GM19193 (cell line): Measurements from ENCODE around the gene ATG2A.

Source experiments
- POLR2A ChIP-seq: IDR thresholded peaks from 4 replicates; pipeline ENCODE4 v1.6.1; 2011; ENCODE audit not compliant: insufficient read depth, insufficient read length; ENCODE audit errors: extremely low read depth

ATG2A gene

DNA sequence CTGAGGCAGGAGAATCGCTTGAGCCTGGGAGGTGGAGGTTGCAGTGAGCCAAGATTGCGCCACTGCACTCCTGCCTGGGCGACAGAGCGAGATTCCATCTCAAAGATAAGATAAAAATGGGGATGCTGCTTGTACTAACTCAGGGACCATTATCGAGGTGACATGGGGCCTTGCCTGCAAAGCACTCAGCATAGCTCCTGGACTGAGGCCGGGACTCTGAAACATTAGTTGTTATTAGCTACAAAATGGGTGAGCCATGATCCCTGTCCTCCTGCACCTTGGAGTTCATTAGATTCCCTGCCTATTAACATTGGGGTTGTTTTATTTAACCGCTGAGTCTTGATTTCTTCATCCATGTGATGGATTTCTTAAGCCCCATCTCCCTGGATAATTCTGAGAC lies 12.6 kb upstream of the ATG2A start:
- TF ChIP-seq POLR2A = no peak

DNA sequence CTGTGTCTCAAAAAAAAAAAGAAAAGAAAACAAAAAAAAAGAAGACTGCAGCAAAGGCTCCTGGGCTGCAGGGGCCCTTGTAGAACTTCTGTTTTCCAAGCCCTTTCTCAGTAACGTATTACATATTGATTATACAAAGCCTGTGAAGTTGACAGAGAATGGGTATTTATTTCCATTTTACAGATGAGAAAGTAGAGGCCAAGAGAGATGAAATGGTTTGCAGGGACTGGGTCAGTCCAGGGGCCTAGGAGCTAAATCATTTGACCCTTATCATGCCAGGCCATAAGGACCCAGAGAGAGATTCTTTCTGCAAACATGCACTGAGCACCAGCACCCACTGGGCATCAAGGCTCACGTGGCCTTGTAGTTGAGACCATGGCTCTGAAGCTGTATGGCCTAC lies 11.9 kb upstream of the ATG2A start:
- TF ChIP-seq POLR2A = no peak

DNA sequence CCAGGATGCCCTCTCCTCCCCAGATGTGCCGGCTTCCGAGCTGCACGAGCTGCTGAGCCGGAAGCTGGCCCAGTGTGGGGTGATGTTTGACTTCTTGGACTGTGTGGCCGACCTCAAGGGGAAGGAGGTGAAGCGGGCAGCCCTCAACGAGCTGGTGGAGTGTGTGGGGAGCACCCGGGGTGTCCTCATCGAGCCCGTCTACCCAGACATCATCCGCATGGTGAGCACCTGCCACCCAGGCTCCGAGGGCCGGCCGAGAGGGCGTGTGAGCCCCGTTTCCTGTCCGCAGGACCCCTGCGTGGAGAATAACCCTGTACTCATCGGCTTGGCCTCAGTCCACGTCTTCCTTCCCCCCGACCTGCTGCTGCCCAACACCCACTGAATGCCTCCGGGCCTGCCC lies 9.7 kb upstream of the ATG2A start:
- TF ChIP-seq POLR2A = no peak

DNA sequence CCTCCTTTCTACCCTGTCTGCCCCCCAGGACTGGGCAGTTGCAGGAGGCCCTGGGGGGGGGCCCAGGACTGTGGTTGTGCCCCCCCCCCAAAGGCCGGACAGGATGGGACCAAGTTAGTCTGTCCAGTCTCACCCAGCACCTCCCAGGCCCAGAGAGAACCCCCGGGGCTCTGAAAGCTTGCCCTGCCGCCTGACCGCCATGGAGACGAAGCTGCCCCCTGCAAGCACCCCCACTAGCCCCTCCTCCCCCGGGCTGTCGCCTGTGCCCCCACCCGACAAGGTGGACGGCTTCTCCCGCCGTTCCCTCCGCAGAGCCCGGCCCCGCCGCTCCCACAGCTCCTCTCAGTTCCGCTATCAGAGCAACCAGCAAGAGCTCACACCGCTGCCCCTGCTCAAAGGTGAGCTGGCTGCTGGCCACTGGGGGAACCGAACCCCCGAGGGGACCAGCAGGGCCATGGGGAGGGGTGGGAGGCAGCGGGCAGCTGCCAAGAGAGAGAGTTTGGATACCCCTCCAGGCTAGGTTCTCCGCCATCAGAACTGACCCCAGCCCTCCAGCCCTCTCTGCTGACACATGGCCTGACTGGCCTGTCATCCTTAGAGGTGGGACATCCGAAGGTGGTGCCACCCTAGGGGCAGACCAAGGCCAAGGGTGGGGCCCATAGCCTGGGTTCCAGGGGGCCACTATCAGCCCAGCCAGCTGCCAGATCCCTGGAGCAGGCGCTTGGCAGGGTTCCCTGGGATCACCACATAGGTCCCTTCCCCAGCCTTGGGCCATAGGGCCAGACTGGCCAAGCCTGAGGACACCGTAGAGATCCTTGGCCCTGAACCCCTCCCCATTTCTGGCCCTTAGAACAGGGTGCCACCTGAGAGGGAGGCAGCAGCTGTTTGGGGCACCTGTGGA lies 8.8 kb upstream of the ATG2A start:
- TF ChIP-seq POLR2A = no peak

DNA sequence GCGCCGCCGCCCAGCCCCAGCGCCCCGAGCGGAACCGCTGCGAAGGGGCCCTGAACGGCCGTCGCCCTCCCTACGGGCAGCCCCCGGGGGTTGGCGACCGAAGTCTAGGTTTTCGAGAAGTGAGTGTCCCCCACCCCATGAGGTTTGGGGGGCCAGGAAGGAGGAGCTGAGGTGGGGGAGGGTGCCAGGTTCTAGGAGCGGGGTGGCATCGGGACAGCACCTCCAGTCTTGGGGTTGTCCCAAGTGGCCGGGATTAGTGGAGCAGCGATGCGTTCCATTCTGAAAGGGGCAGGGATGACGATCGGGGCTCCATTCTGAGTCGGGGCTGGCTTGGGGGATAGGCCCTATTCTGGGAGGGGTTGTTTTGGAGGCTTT lies 7.9 kb upstream of the ATG2A start:
- TF ChIP-seq POLR2A = no peak

DNA sequence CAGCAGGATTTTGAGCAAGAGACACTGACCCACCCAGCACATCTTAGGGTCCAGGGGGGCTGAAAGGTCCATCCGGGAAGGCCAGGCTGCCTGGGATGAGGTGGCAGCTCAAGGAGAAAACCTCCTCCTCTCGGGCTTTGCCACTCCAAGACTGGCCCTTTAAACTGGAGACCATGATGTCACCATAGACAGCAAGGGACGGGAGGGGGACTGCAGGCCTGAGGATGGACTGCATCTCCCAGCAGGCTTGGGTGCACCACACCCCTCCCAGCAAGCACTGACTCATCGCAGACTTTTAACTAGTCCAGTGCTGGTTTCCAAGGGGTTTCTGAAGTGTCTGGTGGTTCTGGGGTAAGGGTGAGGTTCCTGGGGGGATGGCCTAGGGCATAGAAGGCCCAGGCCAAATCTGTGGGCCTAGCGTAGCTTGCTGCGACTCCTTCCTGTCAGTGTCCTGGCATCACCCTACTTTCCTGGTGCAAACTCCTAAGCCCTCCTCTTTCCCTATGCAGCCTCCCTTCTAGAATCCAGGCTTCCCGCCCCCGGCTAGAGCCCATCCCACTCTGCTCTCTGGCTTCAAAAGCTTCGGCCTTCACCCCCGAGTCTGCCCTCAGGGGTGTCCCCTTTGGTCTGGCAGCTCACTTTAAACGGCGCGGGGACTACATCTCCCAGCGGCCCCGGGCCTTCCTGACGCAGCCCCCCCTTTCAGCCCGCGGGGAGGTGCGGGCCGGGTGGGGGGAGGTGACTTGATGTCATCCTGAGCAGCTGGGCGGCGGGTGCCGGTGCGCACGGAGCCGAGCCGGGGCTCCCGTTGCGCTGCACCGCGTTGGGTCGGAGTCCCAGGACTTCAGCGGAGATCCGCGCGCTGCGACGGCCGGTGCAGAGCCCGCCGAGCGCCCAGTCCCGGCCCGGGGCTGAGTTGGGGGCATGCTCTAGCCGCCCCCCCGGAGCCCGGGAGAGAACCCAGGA lies 7.2 kb upstream of the ATG2A start, which contains the start of gene PPP2R5B:
Gene PPP2R5B (plus strand): TSS at position 746 of the 966 bp plus-strand sequence. CDS start 1,046 bp downstream, outside the sequence.
- TF ChIP-seq POLR2A = peak; percentile 17

DNA sequence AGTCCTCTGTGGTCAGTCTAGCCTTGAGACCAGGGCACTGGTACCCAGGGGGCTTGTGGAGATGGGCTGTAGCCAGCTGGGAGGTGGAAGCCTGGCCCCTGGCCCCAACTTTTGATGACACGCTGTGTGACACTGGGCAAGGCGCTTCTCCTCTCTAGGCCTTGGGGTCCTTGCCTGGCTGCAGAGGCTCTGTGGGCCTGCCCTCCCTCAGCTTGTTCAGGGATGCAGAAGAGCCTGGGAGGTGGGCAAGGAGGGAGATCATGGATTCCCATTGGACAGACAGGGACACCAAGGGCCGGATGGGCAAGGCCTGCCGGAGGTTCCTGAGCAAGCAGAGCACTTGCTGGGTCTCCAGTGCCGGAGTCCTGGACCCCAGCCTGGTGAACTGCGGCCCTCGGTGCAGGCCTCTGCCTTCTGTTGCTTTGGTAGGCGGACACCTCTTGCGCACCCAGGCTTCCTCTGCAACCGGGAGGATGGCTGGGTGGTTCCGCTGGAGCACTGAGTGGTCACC lies 6.2 kb upstream of the ATG2A start:
- TF ChIP-seq POLR2A = no peak

DNA sequence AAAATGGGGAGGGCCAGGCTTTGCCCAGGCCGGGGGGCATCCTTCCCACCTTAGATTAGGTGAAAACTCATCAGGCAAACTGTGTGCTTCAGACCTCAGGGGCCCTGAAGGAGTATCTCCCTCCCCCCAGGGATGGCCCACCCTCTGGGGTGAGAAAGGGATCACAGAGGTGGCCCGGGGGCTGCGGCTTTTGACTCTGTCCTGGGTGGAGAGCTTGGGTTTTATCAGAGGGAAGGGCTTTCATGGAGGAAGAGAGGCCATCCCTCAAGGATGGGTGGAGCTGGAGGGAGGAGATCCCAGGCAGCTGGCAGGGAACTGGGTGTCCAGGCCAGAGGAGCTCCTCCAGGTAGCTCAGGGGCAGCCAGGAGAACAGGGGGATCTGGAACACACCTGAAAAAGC lies 4.4 kb upstream of the ATG2A start:
- no peak for TF ChIP-seq POLR2A

DNA sequence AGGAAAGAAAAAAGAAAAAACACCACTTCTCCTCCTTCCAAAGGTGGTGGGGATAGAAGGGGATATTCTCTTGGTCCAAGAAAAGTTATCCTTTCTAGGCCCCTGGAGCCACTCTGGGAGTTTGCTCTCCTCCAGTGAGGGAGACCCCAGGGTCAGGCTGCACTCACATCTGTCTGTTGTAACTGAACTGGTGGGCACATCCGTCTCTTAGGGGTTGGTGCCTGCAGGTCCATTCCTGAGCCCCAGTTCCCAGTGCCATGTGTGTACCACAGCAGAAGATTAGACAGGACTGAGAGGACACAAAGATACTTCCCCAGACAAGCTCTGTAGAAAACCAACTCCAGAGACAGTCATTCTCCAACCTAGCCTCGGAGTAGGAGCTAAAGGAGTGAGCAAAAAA lies 3.1 kb upstream of the ATG2A start:
- TF ChIP-seq POLR2A = no peak

DNA sequence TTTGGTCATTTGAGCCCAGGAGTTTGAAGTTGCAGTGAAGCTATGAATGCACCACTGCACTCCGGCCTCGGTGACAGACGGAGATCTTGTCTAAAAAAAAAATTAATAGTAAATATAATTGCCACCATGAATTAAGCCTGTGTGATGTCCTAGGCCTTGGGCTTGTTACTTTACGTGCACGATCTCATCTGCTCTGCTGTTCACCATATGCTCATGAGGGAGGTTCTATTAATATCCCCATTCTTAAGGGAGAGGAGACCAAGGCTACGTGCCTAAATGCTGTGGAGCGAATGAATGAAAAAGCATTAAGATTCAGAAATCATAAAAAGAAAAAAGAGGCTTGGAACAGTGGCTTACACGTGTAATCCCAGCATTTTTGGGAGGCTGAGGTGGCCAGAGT lies 2.6 kb upstream of the ATG2A start:
- TF ChIP-seq POLR2A = no peak

DNA sequence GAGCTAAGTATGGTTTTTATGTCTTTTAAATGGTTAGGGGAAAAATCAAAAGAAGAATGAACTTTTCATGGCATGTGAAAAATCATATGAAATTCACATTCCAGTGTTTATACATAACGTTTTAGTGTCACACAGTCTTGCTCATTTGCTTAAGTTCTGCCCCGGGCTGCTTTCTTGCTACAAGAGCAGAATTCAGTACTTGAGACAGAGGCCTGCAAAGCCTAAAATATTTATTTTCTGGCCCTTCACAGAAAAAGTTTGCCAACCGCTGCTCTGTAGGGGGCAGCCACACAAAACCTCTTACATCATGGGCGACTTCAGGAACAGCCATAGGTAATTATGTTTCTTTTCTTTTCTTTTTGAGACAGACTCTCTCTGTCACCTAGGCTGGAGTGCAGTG lies 1.0 kb upstream of the ATG2A start:
- no peak for TF ChIP-seq POLR2A

DNA sequence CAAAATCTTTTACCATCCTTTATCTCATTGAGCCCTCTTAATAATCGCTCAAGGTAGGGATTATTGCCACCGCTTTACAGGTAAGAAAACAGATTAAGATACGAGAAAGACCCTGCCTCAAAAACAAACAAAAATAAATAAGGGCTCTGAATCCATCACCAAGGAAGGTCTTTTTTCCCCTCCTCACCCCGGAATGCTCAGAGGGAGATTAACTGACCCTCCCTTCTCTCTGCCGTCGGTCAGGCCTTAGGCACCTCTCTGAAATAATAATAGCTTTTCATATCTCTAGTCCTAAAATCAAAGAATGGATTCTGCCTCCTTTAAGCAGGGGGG lies 620 bp upstream of the ATG2A start:
- no peak for TF ChIP-seq POLR2A

DNA sequence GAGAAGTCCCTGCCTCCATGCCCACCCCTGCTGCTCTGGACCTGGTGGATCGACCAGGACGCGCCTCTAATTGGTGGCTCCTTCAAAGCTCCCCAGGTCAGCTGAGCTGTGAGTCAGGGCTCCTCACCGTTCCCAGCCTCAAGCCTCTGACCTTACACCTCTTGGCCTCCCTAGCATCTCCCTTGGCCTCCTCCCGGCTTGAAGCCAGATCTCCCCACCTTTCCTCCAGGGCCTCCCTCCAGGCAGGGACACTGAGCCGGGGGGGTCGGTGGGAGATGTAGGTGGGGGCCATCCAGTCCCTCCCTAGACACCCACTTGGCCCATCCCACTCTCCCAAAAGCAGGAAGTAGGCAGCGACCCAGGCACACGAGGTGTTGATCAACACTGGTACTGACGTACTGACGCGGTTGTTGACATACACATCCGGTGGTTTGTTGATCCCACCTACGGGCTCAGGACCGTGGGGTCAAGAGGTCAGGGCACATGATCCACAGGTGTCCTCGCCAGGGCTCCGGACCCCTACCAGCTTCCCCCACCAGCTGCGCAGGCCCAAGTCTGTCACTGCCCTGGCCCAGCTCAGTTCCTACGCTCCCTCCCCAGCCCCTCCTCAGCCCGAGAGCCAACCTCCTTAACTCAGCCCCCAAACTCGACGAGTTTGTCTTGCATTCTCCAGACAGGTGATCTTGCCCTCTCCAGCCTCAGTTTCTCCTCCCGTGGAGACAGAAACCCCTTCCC lies 802 bp downstream of the ATG2A start:
- peak; percentile 33 for TF ChIP-seq POLR2A

DNA sequence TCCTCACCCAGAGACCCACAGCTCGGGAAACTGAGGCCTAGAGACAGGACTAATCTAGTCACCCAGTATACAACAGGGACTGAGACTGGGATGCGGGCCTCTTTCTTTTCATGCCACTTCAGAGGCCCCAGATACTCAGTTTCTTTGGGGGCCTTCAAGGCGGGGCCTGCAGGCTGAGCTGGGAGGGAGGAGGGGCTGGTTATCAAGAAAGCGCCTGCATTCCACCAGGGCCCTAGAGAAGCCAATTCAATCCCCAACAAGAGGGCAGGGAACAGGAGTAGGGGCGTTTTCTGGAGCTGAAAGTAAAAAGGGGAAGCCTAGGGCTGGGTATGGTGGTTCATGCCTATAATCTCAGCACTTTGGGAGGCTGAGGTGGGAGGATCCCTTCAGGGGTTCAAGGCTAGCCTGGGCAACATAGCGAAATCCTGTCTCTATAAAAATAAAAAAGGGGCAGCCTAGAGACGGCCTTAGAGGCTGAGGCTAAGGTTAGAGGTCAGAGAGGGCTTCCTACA lies 1.6 kb downstream of the ATG2A start:
- no peak for TF ChIP-seq POLR2A
